ENCODE data around the gene TMEM63A.
"Not testable (repeated sequence)": the region's sequence is repeated elsewhere in the genome, so short reads cannot be mapped to it uniquely, and the experiment has no call there.

Gene TMEM63A

GRCh38 chr1:225819346-225820192 lies 62.6 kb downstream of the TMEM63A start:
- DNase-seq (ENCODE audit: low read depth), result no peak

GRCh38 chr1:225818229-225818628 lies 64.0 kb downstream of the TMEM63A start:
- no peak for DNase-seq (ENCODE audit: low read depth)

GRCh38 chr1:225817611-225818061 lies 64.5 kb downstream of the TMEM63A start:
- no peak for DNase-seq (ENCODE audit: low read depth)

GRCh38 chr1:225816643-225817538 lies 65.3 kb downstream of the TMEM63A start:
- no peak for DNase-seq (ENCODE audit: low read depth)

GRCh38 chr1:225815526-225816178 lies 66.5 kb downstream of the TMEM63A start:
- no peak for DNase-seq (ENCODE audit: low read depth)

- DNase-seq (ENCODE audit: low read depth), result not testable (repeated sequence)
These were observed 67.1 kb downstream of the TMEM63A start for GRCh38 chr1:225815090-225815489.

- no peak for DNase-seq (ENCODE audit: low read depth)
These were observed 67.8 kb downstream of the TMEM63A start for GRCh38 chr1:225814381-225814780.

GRCh38 chr1:225813214-225813964 lies 68.8 kb downstream of the TMEM63A start:
- DNase-seq (ENCODE audit: low read depth), result no peak

- no peak for DNase-seq (ENCODE audit: low read depth)
These were observed 69.5 kb downstream of the TMEM63A start for GRCh38 chr1:225812488-225813213.

GRCh38 chr1:225811622-225812487 lies 70.3 kb downstream of the TMEM63A start:
- no peak for DNase-seq (ENCODE audit: low read depth)

- DNase-seq (ENCODE audit: low read depth), result not testable (repeated sequence)
These were observed 71.3 kb downstream of the TMEM63A start for GRCh38 chr1:225810579-225811538.

- DNase-seq (ENCODE audit: low read depth), result peak; percentile 44
These were observed 72.2 kb downstream of the TMEM63A start, which contains the start of gene EPHX1 for GRCh38 chr1:225809842-225810578. TSS of gene EPHX1 (plus strand) at chr1:225810124. CDS start at chr1:225828730, 18,606 bp downstream.

GRCh38 chr1:225808136-225808535 lies 74.0 kb downstream of the TMEM63A start:
- no peak for DNase-seq (ENCODE audit: low read depth)

GRCh38 chr1:225806736-225807135 lies 75.4 kb downstream of the TMEM63A start:
- DNase-seq (ENCODE audit: low read depth), result not testable (repeated sequence)

GRCh38 chr1:225806249-225806648 lies 75.9 kb downstream of the TMEM63A start:
- no peak for DNase-seq (ENCODE audit: low read depth)

GRCh38 chr1:225801146-225801545 lies 81.0 kb downstream of the TMEM63A start:
- not testable (repeated sequence) for DNase-seq (ENCODE audit: low read depth)

GRCh38 chr1:225796097-225796496 lies 86.1 kb downstream of the TMEM63A start:
- DNase-seq (ENCODE audit: low read depth), result not testable (repeated sequence)

All from activated T-helper 1 cell treated with Interleukin-2 at 50 U/mL for 16 hours (primary cell).